OCI-LY1 (cell line): ENCODE measurements around the gene CEP57.

Experiments used
- H2AFZ ChIP-seq: fragments of 200-600 bp; sonication (generic), shearing (Covaris generic); 2 replicates; pipeline ENCODE4 v1.6.0; 2014; ENCODE audit warnings: antibody characterized with exemption, mild to moderate bottlenecking, low read length
- H3F3A ChIP-seq: fragments of 200-600 bp; sonication (generic), shearing (Covaris generic); 2 replicates; pipeline ENCODE4 v1.6.0; 2014; ENCODE audit warnings: mild to moderate bottlenecking, antibody characterized with exemption, low read length, moderate library complexity; ENCODE audit not compliant: insufficient read depth
- H3K27ac ChIP-seq: fragments of 200-600 bp; sonication (generic); 2 replicates; pipeline ENCODE4 v1.5.1; 2014; ENCODE audit warnings: low read length, mixed run types, mild to moderate bottlenecking, low read depth; ENCODE audit not compliant: poor library complexity, severe bottlenecking
- H3K27me3 ChIP-seq: fragments of 200-600 bp; sonication (generic); 2 replicates; pipeline ENCODE4 v1.6.0; 2014; ENCODE audit warnings: antibody characterized with exemption, mild to moderate bottlenecking, low read length, moderate library complexity; ENCODE audit not compliant: insufficient read depth
- H3K36me3 ChIP-seq: fragments of 200-600 bp; sonication (generic); 2 replicates; pipeline ENCODE4 v1.6.1; 2014; ENCODE audit warnings: mild to moderate bottlenecking, antibody characterized with exemption, low read length, moderate library complexity, mixed read lengths; ENCODE audit not compliant: insufficient read depth
- H3K4me1 ChIP-seq: fragments of 200-600 bp; sonication (generic); 2 replicates; pipeline ENCODE4 v1.5.1; 2014; ENCODE audit warnings: mild to moderate bottlenecking, low read length, moderate library complexity; ENCODE audit not compliant: insufficient read depth, severe bottlenecking
- H3K4me2 ChIP-seq: fragments of 200-600 bp; sonication (generic), shearing (Covaris generic); 2 replicates; pipeline ENCODE4 v1.6.1; 2014; ENCODE audit warnings: low read length
- H3K4me3 ChIP-seq: fragments of 200-600 bp; sonication (generic); 2 replicates; pipeline ENCODE4 v1.5.1; 2014; ENCODE audit warnings: low read length, low read depth, mild to moderate bottlenecking, mixed read lengths; ENCODE audit not compliant: poor library complexity, severe bottlenecking
- H3K79me2 ChIP-seq: fragments of 200-600 bp; shearing (Covaris generic); 2 replicates; pipeline ENCODE4 v1.6.1; 2016; ENCODE audit warnings: mixed run types, low read length, mixed read lengths; ENCODE audit not compliant: insufficient read depth
- H3K9ac ChIP-seq: fragments of 200-600 bp; sonication (generic), shearing (Covaris generic); 2 replicates; pipeline ENCODE4 v1.6.1; 2014; ENCODE audit warnings: mild to moderate bottlenecking, low read length, mixed read lengths
- H3K9me2 ChIP-seq: fragments of 200-600 bp; sonication (generic), shearing (Covaris generic); 2 replicates; pipeline ENCODE4 v1.6.1; 2014; ENCODE audit warnings: low read depth, mild to moderate bottlenecking, low read length, mixed read lengths
- H3K9me3 ChIP-seq: fragments of 200-600 bp; shearing (Covaris generic); 2 replicates; pipeline ENCODE4 v1.6.1; 2014; ENCODE audit warnings: low read length, mixed read lengths
- H4K20me1 ChIP-seq: fragments of 200-600 bp; sonication (generic), shearing (Covaris generic); 2 replicates; pipeline ENCODE4 v1.6.0; 2016; ENCODE audit warnings: mild to moderate bottlenecking, low read length; ENCODE audit not compliant: insufficient read depth
- CTCF ChIP-seq: fragments of 200-600 bp; sonication (generic), shearing (Covaris generic); IDR thresholded peaks from 2 replicates; pipeline ENCODE4 v1.5.1; 2017; ENCODE audit warnings: mild to moderate bottlenecking, antibody characterized with exemption, low read length, moderate library complexity, mixed read lengths
- EZH2 ChIP-seq: fragments of 200-600 bp; sonication (generic), shearing (Covaris generic); IDR thresholded peaks from 2 replicates; pipeline ENCODE4 v1.8.0; 2017; ENCODE audit warnings: borderline replicate concordance, mixed run types, mild to moderate bottlenecking, antibody characterized with exemption, low read length, moderate library complexity, mixed read lengths

The CEP57 gene

GRCh38 chr11:95829580-95830259 is 39.4 kb downstream of the CEP57 start:
- TF ChIP-seq EZH2 (no peak), CTCF (no peak)
- no peak overlapping the region for H3K9ac ChIP-seq
- H3K36me3 ChIP-seq: peaks cover 65% of the 10 kb centered on the region
- no peaks in the 10 kb centered on the region for H3K27me3 ChIP-seq
- no peaks in the 10 kb centered on the region for H3F3A ChIP-seq
- no peak overlapping the region for H3K4me3 ChIP-seq
- H3K9me3 ChIP-seq: no peaks in the 10 kb centered on the region
- no peaks in the 10 kb centered on the region for H3K79me2 ChIP-seq
- H3K4me1 ChIP-seq: no peaks in the 10 kb centered on the region
- H3K4me2 ChIP-seq: no peak overlapping the region
- H3K27ac ChIP-seq: no peak overlapping the region
- H3K9me2 ChIP-seq: no peaks in the 10 kb centered on the region
- no peak overlapping the region for H2AFZ ChIP-seq
- H4K20me1 ChIP-seq: no peaks in the 10 kb centered on the region

GRCh38 chr11:95831198-95831883 is 41.0 kb downstream of the CEP57 start:
- Histone ChIP-seq H3K9ac (no peak overlapping the region), H3K79me2 (no peaks in the 10 kb centered on the region), H3F3A (no peaks in the 10 kb centered on the region), H3K9me2 (no peaks in the 10 kb centered on the region), H3K27ac (no peak overlapping the region), H3K36me3 (peaks cover 75% of the 10 kb centered on the region), H4K20me1 (no peaks in the 10 kb centered on the region), H3K4me3 (no peak overlapping the region), H3K27me3 (no peaks in the 10 kb centered on the region), H2AFZ (no peak overlapping the region), H3K4me2 (no peak overlapping the region), H3K4me1 (no peaks in the 10 kb centered on the region), H3K9me3 (no peaks in the 10 kb centered on the region)
- TF ChIP-seq EZH2 (no peak), CTCF (no peak)

GRCh38 chr11:95832763-95833162 is 42.5 kb downstream of the CEP57 start:
- H3K9me3 ChIP-seq: no peaks in the 10 kb centered on the region
- H3K4me2 ChIP-seq: no peak overlapping the region
- H2AFZ ChIP-seq: no peak overlapping the region
- H3K4me1 ChIP-seq: no peaks in the 10 kb centered on the region
- H3F3A ChIP-seq: no peaks in the 10 kb centered on the region
- H3K9ac ChIP-seq: no peak overlapping the region
- no peaks in the 10 kb centered on the region for H3K79me2 ChIP-seq
- H3K27ac ChIP-seq: no peak overlapping the region
- TF ChIP-seq EZH2 (no peak), CTCF (no peak)
- H3K27me3 ChIP-seq: no peaks in the 10 kb centered on the region
- H3K4me3 ChIP-seq: no peak overlapping the region
- H4K20me1 ChIP-seq: no peaks in the 10 kb centered on the region
- H3K36me3 ChIP-seq: peaks cover 70% of the 10 kb centered on the region
- no peaks in the 10 kb centered on the region for H3K9me2 ChIP-seq
